Neural progenitor cell (in vitro differentiated cells): ENCODE results near the gene HDAC8.

Source experiments
- EZH2 ChIP-seq: fragments of 200-600 bp; sonication (generic); IDR thresholded peaks from 2 replicates; pipeline ENCODE4 v1.6.1; 2017; ENCODE audit warnings: antibody characterized with exemption, mild to moderate bottlenecking, moderate library complexity
- TF ChIP-seq, protein P1 (sequence below): fragments of 200-600 bp; sonication (generic); IDR thresholded peaks from 2 replicates; pipeline ENCODE4 v1.5.1; 2017; ENCODE audit warnings: antibody characterized with exemption, mild to moderate bottlenecking

DNA sequence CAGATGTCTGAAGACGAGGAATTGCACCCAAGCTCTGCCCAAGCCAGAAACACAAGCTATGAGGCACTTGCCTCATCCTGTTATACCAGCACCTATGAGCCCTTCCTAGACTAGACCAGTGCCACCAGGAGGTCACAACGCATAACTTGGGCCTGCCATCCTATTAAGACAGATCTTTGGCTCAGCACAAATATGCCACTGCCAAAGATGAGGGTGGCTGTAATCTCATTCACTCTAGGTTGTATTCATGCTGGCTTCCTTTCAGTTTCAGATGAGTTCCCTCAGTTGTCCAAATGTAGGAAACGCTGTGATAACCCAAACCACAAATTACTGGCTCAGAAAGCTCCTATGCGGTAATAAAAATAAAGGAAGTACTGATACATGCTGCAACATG, 190.4 kb downstream of the HDAC8 start:
- no peak for TF ChIP-seq EZH2
- TF ChIP-seq, protein P1, sequence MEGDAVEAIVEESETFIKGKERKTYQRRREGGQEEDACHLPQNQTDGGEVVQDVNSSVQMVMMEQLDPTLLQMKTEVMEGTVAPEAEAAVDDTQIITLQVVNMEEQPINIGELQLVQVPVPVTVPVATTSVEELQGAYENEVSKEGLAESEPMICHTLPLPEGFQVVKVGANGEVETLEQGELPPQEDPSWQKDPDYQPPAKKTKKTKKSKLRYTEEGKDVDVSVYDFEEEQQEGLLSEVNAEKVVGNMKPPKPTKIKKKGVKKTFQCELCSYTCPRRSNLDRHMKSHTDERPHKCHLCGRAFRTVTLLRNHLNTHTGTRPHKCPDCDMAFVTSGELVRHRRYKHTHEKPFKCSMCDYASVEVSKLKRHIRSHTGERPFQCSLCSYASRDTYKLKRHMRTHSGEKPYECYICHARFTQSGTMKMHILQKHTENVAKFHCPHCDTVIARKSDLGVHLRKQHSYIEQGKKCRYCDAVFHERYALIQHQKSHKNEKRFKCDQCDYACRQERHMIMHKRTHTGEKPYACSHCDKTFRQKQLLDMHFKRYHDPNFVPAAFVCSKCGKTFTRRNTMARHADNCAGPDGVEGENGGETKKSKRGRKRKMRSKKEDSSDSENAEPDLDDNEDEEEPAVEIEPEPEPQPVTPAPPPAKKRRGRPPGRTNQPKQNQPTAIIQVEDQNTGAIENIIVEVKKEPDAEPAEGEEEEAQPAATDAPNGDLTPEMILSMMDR = no peak
